NB4 (cell line): ENCODE results near the gene TMEM181.

ENCODE experiments used
- MYC ChIP-seq: IDR thresholded peaks from 2 replicates; pipeline ENCODE4 v1.6.1; 2011; ENCODE audit warnings: low read depth, low read length
- TF ChIP-seq, protein P1 (sequence below): IDR thresholded peaks from one replicate; pipeline ENCODE4 v1.5.1; 2012; ENCODE audit warnings: low read depth, low read length

DNA sequence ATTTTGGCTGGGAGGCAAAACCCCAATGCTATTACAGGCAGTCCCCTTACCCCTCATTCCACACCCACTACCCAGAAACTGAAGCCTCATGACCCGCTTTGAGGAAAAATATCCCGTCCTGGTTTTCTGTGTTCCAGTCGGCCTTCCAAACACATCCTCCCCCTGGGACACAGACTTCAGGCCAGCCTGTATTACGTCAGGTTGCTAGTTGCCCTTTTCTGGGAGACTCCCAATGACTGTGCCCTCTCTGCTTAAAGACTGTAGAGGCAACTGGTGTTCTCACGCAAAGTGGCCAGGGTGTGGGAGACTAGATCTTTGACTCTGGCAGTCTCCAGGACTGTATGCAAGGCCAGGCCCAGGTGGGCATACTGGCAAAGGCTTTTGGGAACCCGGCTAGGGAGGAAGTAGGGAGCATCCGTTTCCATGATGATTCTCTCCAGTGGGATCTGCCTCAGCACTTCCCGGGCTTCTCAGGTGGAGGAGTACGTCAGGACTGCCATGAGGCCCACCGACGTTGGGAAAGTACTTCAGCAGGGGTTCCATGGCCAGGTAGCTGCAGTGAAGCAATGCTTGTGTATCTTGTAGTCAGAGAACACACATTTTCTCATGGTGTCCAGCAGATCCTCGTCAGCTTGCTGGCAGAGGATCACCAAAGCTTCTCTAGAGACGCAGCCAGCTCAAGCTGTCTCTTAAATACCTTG is 49.7 kb downstream of the TMEM181 start:
- no peak for TF ChIP-seq MYC
- TF ChIP-seq, protein P1, sequence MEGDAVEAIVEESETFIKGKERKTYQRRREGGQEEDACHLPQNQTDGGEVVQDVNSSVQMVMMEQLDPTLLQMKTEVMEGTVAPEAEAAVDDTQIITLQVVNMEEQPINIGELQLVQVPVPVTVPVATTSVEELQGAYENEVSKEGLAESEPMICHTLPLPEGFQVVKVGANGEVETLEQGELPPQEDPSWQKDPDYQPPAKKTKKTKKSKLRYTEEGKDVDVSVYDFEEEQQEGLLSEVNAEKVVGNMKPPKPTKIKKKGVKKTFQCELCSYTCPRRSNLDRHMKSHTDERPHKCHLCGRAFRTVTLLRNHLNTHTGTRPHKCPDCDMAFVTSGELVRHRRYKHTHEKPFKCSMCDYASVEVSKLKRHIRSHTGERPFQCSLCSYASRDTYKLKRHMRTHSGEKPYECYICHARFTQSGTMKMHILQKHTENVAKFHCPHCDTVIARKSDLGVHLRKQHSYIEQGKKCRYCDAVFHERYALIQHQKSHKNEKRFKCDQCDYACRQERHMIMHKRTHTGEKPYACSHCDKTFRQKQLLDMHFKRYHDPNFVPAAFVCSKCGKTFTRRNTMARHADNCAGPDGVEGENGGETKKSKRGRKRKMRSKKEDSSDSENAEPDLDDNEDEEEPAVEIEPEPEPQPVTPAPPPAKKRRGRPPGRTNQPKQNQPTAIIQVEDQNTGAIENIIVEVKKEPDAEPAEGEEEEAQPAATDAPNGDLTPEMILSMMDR, result no peak
